Hippocampal formation (tissue), 2 donors: Measurements from ENCODE around the gene KPNA6.
"Not testable (repeated sequence)": the region's sequence is repeated elsewhere in the genome, so short reads cannot be mapped to it uniquely, and the experiment has no call there.

ENCODE experiments used
- DNase-seq, 2 donors: peaks; one replicate each; lab custom pipeline; 2025; lab: John Stamatoyannopoulos, UW

The KPNA6 gene

DNA sequence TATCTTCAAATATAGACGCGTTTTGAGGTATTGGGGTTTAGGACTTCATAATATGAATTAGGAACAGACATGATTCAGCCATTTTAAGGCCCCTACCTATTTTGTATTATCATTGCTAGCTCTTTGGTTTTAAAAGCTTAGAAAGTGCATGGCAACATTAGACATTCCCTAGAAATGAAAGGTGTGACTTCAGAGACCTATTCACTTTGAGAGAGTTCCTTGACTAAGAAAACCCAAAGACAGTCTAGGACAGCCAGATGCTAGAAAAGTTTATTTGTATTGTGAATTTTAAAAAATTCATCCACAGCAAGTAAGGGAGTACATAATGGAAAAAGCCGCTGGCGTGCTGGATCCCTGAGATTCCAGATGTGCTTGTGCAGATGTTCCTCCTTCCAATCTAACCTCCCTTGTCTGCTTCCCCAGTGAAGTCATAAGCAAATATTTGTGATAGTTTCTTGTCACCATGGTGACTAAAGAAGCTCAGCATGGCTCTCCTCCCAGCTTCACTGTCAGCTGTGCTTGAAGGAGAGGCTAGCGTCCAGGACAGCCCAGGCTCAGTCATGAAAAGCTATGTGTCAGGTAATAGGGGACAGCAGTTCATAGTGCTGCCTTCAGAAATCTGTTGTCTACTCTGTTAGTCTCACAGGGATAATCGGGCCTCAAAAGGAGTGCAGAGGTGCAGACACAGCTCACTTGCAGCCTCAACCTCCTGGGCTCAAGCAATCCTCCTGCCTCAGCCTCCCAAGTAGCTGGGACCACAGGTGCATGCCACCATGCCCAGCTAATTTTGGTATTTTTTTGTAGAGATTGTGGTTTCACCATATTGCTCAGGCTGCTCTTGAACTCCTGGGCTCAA, 34.8 kb downstream of the KPNA6 start:
- DNase-seq, result no peak

DNA sequence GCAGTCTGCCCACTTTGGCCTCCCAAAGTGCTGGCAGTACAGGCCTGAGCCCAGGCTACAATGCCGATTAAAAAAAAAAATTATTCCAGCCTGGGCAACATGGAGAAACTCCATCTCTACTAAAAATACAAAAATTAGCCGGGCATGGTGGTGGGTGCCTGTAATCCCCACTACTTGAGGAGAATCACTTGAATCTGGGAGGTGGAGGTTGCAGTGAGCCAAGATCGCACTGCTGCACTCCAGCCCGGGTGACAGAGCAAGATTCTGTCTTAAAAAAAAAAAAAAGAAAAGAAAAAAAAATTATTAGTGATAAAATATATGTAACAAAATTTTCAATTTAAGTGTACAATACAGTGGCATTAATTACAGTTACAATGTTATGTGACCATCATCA, 35.4 kb downstream of the KPNA6 start:
- DNase-seq, result not testable (repeated sequence)

DNA sequence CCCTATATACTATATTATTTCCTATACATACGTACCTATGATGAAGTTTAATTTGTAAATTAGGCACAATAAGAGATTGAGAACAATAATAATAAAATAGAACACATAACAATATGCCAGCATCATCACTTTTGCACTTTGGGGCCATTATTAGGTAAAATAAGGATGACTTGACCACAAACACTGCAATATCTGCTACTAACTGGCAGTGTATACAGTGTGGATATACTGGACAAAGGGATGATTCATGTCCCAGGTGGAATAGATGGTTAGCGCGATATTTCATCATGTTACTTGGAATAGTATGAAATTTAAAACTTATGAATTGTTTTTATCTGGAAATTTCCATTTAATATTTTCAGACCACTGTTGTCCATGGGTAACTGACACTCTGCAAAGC, 36.2 kb downstream of the KPNA6 start:
- no peak for DNase-seq

DNA sequence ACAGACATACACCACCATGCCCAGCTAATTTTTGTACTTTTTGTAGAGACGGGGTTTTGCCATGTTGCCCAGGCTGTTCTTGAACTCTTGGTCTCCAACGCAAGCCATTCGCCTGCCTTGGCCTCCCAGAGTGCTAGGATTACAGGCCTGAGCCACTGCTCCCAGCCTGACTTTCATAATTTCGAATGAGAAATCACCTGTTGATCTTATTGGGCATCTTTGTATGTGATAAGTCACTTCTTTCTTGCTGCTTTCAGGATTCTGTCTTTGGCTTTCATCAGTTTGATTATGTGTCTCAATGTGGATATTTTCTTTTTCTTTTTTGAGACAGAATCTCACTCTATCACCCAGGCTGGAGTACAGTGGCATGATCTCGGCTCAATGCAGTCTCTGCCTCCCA, 39.9 kb downstream of the KPNA6 start:
- DNase-seq, result not testable (repeated sequence)

DNA sequence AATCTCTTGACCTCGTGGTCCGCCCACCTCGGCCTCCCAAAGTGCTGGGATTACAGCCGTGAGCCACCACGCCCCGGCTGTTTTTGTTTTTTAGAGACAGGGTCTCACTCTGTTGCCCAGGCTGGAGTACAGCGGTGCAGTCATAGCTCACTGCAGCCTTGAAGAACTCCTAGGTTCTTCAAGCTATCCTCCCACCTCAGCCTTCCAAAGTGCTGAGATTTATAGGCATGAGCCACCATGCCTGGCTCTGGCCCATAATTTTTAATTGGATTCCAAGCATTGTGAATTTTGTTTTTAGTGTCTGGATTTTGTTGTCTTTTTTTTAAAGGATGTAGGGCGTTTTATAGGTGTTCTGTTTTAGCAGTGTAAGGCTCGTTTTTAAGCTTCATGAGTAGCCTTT, 43.0 kb downstream of the KPNA6 start:
- no peak for DNase-seq

DNA sequence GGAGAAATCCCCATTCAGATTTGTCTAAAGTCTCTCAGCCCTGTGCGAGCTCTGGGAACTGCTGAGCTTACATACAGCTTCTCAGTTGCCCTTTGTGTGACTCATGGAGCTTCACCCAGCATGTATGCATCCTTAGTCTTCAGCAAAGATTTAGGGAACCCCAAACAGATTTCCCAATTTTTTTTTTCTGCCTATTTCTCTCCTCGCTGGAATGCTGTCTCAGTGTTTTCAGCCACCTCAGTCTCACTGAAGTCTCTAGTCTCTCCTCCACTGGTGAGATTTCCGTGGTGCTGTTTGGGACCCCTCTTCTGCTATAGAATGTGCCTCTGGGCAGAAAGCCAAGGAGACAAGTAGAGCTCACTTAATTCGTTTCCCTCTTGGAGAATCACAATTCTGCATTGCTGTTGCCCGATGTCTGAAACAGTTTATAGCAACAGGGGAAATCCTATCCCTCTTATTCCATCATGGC, 43.5 kb downstream of the KPNA6 start:
- DNase-seq, result no peak

DNA sequence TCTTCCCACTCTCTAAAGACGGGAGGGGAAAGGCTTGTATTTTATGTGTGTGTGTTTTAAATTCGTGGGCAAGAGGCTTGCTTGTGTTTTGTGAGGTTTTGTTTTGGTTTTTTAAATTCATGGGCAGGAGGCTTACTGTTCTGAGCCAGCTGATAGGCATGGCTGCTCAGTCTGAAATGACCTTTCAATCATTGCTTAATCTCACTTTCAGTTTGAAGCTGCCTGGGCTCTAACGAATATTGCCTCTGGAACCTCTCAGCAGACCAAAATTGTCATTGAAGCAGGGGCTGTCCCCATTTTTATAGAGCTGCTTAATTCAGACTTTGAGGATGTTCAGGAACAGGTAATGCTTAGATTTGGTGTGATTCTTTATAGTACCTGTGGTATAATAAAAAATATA, 51.3 kb downstream of the KPNA6 start:
- no peak for DNase-seq

DNA sequence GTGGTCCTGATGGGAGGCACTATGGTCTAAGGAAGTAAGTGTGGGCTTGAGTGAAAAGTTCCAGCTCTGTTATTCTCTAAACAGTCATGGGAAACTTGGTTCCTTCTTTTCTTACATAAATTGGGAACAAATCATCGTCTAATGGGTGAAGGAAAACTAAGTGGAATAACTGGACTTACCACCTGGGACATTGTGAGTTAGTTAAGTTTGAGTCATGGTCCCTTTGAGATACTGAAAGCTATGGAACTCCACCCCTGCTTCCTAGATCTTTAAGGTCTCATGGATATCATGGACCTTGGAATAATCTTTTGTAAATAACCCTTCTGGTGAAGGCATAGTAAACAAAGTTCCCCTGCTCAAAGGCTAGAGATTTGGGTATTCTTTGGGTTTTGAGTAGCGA, 55.5 kb downstream of the KPNA6 start:
- DNase-seq, result no peak

DNA sequence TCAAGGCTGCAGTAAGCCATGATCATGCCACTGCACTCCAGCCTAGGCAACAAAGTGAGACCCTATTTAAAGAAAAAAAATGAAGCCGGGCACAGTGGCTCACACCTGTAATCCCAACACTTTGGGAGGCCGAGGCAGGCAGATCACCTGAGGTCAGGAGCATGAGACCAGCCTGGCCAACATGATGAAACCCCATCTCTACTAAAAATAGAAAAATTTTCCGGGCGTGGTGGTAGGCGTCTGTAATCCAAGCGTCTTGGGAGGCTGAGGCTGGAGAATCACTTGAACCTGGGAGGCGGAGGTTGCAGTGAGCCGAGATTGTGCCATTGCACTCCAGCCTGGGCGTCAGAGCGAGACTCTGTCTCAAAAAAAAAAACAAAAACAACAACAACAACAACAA, 57.8 kb downstream of the KPNA6 start:
- not testable (repeated sequence) for DNase-seq

DNA sequence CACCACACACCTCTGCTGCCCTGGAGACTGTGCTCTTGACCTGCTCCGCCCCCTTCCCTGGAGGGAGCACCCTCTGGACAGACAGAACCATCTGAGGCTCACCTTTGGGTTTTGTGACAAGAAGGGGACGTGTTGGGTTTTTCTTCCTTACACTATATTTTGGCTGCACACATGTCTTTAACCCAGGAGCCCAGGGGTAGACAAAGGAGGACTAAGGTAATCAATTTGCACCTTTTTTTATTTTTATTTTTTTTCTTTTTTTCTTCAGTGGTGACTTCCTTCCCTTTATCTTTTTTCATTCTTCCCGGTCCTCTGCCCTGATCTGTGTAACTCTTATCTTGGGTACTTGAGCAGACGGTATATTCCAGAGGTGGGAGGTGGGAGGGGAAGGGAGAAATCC, 63.1 kb downstream of the KPNA6 start:
- no peak for DNase-seq

DNA sequence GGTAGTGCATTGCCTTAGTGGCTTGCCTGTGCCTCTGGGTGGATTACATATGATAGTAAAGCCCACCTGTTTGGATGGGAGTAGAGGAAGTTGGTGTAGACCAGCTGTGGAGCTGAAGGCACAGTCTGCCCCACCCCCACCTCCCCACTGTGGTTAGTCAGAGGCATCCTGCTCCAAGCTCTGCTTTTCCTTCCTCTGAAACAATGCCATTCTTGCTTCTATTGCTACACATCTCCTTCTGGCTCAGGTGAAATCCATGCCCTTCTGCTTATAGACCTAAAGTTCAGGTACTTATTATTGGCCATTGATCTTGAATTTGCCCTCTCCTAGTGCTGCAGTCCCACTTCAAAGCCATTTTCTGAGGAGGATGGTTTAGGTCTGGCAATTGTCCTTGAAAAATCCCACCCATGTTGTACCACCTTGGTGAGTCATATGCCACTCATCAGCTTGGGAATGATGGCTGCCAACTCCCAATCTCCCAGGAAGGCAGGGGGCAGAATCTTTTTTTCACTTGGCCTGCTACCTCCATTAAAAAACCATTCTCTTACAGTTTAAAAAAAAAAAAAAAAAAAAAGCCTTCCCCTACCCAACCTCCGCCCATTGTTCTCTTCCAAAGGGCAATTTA, 64.9 kb downstream of the KPNA6 start:
- DNase-seq, result no peak

DNA sequence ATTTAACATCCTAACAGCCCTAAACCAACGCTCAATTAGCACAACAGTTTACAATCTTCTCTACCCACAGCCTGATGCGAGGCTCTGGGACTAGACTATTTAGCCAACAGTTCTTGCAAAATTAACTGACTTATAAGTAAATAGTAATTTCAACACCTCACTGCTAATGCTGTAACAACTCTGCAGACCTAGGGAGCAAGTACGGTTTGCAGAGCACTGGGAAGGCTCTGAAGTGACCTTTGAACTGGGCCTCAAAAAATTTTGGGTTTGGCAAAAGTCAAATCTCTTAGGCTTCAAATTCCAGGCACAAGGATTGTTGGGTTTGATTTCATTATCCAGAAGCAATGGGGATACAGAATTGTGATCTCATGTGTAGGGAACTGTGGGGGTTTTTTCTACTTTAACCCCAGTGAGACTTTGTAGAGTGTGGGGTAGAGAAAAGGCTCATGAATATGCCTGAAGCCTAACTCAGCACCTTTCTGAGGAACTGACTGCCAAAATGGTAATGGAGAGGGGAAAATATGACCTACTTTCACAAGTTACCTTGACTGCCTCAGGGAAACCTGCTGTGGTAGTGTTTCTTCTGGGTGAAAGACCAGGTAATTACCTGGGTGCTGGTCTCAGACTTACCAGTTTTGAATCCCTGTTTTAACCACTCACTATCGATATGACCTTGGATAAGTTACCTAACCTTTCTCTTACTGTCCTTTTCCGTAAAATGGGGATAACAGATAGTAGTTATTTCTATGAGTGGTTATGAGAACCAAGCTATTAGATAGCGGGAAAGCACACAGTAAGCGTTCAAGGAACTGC, 70.7 kb downstream of the KPNA6 start:
- DNase-seq, result no peak

DNA sequence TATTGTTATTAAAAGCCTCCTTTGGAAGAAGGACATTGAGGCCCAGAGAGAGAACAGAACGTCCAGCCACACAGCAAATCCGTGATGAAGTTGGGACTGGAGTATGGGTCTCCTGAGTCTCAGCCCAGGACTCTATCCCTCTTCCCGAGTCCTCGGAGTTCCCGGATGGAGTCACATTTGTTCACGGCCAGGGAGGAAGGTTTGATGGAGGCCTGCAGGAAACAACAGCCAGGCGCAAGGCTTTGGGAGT, 71.3 kb downstream of the KPNA6 start:
- DNase-seq, result no peak

DNA sequence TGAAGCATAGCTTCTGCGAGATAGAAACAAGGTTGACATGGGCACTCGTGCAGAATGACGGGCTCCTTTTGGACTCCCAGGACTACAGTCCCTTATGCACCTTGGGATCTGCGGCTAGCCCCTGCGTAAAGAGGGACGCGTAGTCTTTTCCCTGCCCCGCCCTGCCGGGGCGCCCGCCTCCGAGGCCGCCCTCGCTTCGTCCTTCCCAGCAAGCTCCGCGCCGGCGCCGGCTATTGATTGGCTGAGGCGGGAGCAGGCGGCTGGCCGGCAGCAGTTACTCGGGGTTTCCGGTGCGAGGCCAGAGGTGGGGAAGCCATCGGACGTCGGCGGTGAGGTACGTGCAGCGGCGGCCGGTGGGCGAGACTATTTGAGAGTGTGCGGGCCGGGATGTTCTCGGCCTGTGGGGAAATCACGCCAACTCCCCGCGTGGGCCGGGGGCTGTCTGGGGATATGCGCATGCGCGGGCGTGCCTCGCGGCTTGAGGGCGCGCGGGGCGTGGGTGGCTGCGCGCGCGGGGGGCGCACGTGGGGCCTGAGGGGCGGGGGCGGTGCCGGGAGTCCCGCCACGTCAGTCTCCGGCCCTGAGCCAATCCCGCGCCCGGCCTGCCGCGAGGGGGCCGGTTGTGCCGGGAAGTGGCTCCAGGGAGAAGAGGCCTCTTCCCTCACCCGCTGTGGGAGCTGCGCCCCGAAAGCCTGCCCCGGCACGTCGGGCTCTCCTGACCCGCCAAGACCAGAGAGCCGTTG, 71.8 kb downstream of the KPNA6 start, which contains the start of gene TXLNA:
Gene TXLNA (plus strand): TSS at position 233 of the 743 bp plus-strand sequence. CDS start 671 bp downstream, outside the sequence.
- DNase-seq, result peak; percentile 86 to 93

DNA sequence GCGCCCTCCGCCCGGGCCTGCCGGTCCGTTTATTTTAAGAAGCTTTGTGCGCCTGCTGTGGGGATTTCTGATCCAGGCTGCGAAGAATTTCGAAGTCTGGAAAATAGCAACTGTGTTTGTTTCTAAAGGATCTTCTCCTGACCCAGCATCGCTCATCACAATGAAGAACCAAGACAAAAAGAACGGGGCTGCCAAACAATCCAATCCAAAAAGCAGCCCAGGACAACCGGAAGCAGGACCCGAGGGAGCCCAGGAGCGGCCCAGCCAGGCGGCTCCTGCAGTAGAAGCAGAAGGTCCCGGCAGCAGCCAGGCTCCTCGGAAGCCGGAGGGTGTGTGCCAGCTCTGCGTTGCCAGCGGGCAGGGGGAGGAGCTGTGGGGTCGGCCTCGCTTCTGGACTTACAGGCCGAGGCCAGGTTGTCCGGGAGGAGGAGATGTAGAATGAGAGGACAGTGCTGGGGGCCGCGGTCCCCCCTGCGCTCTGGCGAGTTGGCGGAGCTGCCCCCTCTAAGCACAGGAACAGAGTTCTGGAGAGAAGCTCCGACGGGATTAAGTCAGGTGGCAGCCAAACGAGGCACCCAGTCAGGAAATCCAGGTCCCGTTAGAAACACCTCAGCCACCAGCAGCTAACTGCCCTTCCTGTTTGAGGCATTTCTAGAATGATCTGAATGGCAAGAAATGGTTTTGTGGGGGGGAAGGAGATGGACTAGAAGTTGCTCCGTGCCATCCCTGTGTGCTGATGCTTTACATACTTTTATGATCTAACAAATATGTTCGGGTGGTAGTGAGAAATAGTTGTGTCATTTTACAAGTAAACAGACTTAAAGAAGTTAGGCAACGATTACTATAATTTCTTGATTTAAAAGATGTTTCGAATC, 72.6 kb downstream of the KPNA6 start:
- peak in 1 of 2 donors; percentile 31 for DNase-seq

DNA sequence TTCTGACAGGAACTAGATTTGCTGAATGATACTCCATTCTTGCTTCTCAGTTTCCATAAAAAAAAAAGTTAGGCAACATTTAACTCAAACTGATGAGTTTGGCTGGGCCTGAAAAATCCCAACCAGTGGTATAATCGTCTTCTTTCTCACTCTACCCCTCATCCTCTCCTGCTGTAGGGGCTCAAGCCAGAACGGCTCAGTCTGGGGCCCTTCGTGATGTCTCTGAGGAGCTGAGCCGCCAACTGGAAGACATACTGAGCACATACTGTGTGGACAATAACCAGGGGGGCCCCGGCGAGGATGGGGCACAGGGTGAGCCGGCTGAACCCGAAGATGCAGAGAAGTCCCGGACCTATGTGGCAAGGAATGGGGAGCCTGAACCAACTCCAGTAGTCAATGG, 73.2 kb downstream of the KPNA6 start:
- no peak for DNase-seq

DNA sequence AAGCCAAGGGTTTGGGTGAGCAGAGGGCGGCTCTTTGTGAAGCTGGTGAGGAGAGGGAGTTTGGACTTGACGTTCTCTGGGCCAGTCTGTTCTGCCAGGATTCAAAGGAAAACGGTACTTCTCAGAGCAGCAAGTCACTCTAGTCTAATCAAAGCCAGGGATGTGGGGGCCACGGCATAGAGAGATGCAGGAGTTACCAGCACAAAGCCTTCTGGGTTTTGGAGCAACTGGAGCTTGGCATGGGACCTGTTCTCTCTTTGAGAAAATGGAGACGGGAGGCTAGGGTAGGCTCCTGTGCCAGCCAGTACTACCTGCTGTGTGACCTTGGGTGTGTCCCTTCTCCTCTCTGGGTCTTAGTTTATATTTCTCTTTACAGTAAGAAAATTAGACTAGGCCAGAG, 73.7 kb downstream of the KPNA6 start:
- no peak for DNase-seq

DNA sequence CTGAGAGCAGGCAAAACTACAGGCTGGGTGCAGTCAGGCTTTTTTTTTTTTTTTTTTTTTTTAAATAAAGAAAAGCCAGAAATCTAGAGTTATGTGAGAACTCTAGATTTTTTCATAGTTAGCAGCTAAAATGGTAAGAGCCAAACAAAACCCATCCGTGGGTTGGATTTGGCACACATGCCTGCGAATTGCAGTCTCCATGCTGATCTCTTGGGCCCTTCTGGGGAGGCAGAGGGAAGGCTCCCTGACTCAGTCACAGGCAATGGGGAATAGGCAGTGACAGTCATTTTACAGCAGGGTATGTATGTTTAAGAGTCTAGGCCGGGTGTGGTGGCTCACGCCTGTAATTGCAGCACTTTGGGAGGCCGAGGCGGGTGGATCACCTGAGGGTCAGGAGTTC, 74.2 kb downstream of the KPNA6 start:
- DNase-seq, result no peak

DNA sequence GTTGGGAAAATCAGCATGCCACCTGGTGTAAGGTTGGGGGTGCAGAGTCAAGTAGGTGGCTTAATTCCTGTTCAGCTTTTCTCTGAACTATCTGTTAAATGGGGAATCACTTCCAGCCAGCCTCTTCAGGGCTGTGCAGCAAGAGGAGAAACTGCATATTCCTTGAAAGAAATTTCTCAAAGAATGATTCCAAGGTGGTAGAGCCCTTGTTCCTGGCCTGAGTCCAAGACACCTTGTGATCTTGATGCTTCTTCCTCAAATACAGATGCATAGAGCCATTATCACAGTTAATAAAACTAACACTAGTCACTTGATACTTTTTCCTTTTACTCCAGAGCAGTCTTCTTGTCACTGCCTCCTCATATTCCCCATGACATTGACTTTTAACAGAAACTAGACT, 76.8 kb downstream of the KPNA6 start:
- no peak for DNase-seq

DNA sequence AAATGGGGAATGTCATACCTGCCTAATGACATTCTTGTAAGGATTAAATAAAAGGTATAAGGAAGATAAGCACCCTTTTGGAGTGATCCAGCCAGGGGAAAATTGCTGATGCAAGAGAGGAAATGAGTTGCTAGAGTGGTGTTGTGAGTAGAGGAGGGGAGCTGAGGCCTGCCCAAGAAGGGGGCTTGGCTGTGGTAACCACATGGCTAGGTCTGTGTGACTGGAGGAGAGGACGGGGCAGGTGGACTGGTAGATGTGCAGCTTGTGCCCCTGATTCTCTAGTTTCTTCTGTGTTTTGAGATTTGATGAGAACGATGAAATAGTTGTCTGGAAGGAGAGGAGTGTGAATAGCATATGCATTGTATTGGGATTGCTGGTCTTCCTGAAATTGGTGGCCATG, 78.2 kb downstream of the KPNA6 start:
- no peak for DNase-seq

DNA sequence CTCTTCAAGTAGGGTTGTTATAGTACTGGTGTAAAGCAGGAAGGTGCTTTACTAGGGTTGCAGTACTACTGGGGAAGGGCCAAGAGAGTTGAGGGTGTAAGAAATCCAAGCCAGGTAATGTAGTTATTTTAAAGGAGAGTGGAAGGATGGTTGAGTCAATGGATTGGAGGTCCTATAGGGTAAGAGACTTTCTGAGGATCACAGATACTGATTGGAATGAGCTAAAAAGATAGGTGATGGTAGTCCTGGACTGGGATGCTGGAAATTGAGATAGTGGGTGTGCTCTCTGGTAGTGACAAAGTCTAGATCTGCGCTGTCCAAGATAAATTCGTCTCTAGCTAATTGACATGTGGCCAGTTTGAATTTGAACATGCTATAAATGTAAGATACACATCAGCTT, 78.6 kb downstream of the KPNA6 start:
- no peak for DNase-seq
